HepG2 (cell line): ENCODE data around the gene SYT8. TPM values are rescaled to one million over a fixed set of nuclear protein-coding genes. Genes with fewer than 3 reads are reported as not detected.

ENCODE experiments used
- ATAC-seq: fragments of 200-7000 bp; cut with Tn5 transposase; 3 replicates; pipeline ENCODE4 v1.9.1; 2020; ENCODE audit warnings: mild to moderate bottlenecking, moderate library complexity
- BruUV-seq: library from RNA; stranded (reverse); fragments of 400-500 nt; replicated peaks from 2 replicates; lab custom pipeline; 2021; lab: Mats Ljungman, UMichigan
- CTCF ChIA-PET: fragments of 300-600 bp; formaldehyde crosslinking; extraction: SDS; loops from one replicate; lab custom pipeline; 2021; ENCODE audit warnings: low total read pairs, inconsistent platforms, low intra/inter-chr PET ratio; lab: Yijun Ruan, JAX
- POLR2A ChIA-PET: fragments of 350-600 bp; sonication (Branson Sonifier 250); formaldehyde crosslinking; loops from one replicate; lab custom pipeline; 2020; ENCODE audit warnings: antibody characterized with exemption, inconsistent platforms; lab: Yijun Ruan, JAX
- DNase-seq: peaks from one replicate; pipeline ENCODE4 v3.0.0-alpha.2; 2015; ENCODE audit warnings: low spot score
- FAIRE-seq: peaks from 3 replicates; lab custom pipeline; 2011; peaks lifted over from hg19 to GRCh38; lab: Jason Lieb, UNC
- H2AFZ ChIP-seq: one replicate; pipeline ENCODE4 v1.6.1; 2011; ENCODE audit warnings: low read length, inconsistent platforms
- H3K27ac ChIP-seq: fragments of 300-600 bp; 3 replicates; pipeline ENCODE4 v1.8.0; 2011; ENCODE audit warnings: mixed run types, mild to moderate bottlenecking, mixed read lengths, low read length, inconsistent platforms; ENCODE audit not compliant: insufficient read depth; ENCODE audit errors: extremely low read length
- H3K27me3 ChIP-seq, 2 experiments: fragments of 200-600 bp in 1 of 2; 2 replicates in 1 of 2; 3 replicates in 1 of 2; pipeline versions ENCODE4 v1.6.0 to v1.8.0; 2011; ENCODE audit warnings: low read length in 2 of 2, mild to moderate bottlenecking in 2 of 2, moderate library complexity in 2 of 2, inconsistent platforms in 1 of 2; ENCODE audit not compliant: insufficient read depth in 2 of 2, control insufficient read depth in 1 of 2
- H3K36me3 ChIP-seq, 2 experiments: fragments of 200-600 bp in 1 of 2; replicated peaks in 1 of 2; 2 replicates in 1 of 2; 3 replicates in 1 of 2; pipeline versions ENCODE4 v1.5.1 to v1.8.0; 2011; ENCODE audit warnings: low read length in 2 of 2, inconsistent platforms in 1 of 2; ENCODE audit not compliant: insufficient read depth in 2 of 2, control insufficient read depth in 1 of 2
- H3K4me1 ChIP-seq: 2 replicates; pipeline ENCODE4 v1.5.1; 2012; ENCODE audit warnings: low read length, inconsistent platforms; ENCODE audit not compliant: insufficient read depth
- H3K4me2 ChIP-seq: 2 replicates; pipeline ENCODE4 v1.6.0; 2011; ENCODE audit warnings: low read depth, low read length, inconsistent platforms
- H3K4me3 ChIP-seq, 3 experiments: fragments of 200-600 bp in 1 of 3; sonication (generic), shearing (Covaris generic) in 1 of 3; replicated peaks in 1 of 3; 2 replicates each; pipeline ENCODE4 v1.5.1; 2011 to 2016; ENCODE audit warnings: low read length in 3 of 3, inconsistent platforms in 2 of 3, low read depth in 2 of 3, mild to moderate bottlenecking in 2 of 3, control low read depth in 1 of 3, mixed read lengths in 1 of 3; ENCODE audit not compliant: insufficient read depth in 1 of 3
- H3K79me2 ChIP-seq: one replicate; pipeline ENCODE4 v1.6.1; 2011; ENCODE audit warnings: low read length, inconsistent platforms; ENCODE audit not compliant: insufficient read depth
- H3K9ac ChIP-seq: 2 replicates; pipeline ENCODE4 v1.6.0; 2011; ENCODE audit warnings: mild to moderate bottlenecking, low read depth, low read length, inconsistent platforms; ENCODE audit not compliant: insufficient read depth
- H3K9me3 ChIP-seq: 2 replicates; pipeline ENCODE4 v1.5.1; 2012; ENCODE audit warnings: mild to moderate bottlenecking, low read length
- H4K20me1 ChIP-seq: 2 replicates; pipeline ENCODE4 v1.6.0; 2011; ENCODE audit warnings: inconsistent platforms, mild to moderate bottlenecking, low read length, moderate library complexity; ENCODE audit not compliant: insufficient read depth
- CCAR2 ChIP-seq: fragments of 200-400 bp; formaldehyde crosslinking; optimal IDR thresholded peaks from 2 replicates; pipeline ENCODE3; 2018; ENCODE audit warnings: low read depth, mild to moderate bottlenecking, low read length, moderate library complexity
- GATA4 ChIP-seq: sonication (generic); IDR thresholded peaks from 2 replicates; pipeline ENCODE4 v1.6.1; 2016; ENCODE audit warnings: antibody characterized with exemption, low read depth, borderline replicate concordance
- GLI4 ChIP-seq: sonication (generic); formaldehyde crosslinking; IDR thresholded peaks from 2 replicates; pipeline ENCODE4 v1.5.1; 2020; ENCODE audit warnings: missing genetic modification reagents, mild to moderate bottlenecking, moderate library complexity, borderline replicate concordance
- JUNB ChIP-seq: sonication (generic); formaldehyde crosslinking; IDR thresholded peaks from 2 replicates; pipeline ENCODE4 v1.8.0; 2022; ENCODE audit warnings: missing genetic modification reagents, mild to moderate bottlenecking, borderline replicate concordance
- MAFF ChIP-seq: IDR thresholded peaks from 2 replicates; pipeline ENCODE4 v1.6.1; 2011; ENCODE audit warnings: low read depth, low read length, improper control_type of control experiment
- MAFG ChIP-seq: sonication (generic); formaldehyde crosslinking; IDR thresholded peaks from 2 replicates; pipeline ENCODE4 v1.5.1; 2020; ENCODE audit warnings: mild to moderate bottlenecking, missing genetic modification reagents
- NBN ChIP-seq: fragments of 450-650 bp; conservative IDR thresholded peaks from 2 replicates; pipeline ENCODE4 v1.6.1; 2017
- PPARG ChIP-seq: conservative IDR thresholded peaks from 2 replicates; pipeline ENCODE4 v1.6.1; 2016; ENCODE audit warnings: missing biosample characterization, missing genetic modification reagents
- SETDB1 ChIP-seq: sonication (generic); formaldehyde crosslinking; IDR thresholded peaks from 2 replicates; pipeline ENCODE4 v1.5.1; 2020; ENCODE audit warnings: missing genetic modification reagents, mild to moderate bottlenecking, borderline replicate concordance
- TEAD3 ChIP-seq: optimal IDR thresholded peaks from 2 replicates; pipeline ENCODE3; 2016; ENCODE audit warnings: borderline replicate concordance
- ZC3H4 ChIP-seq: sonication (generic); formaldehyde crosslinking; IDR thresholded peaks from 2 replicates; pipeline ENCODE4 v1.4.0; 2020; ENCODE audit warnings: missing genetic modification reagents, borderline replicate concordance
- ZKSCAN5 ChIP-seq: sonication (generic); formaldehyde crosslinking; IDR thresholded peaks from 2 replicates; pipeline ENCODE4 v1.5.1; 2020; ENCODE audit warnings: mild to moderate bottlenecking, missing genetic modification reagents
- ZNF335 ChIP-seq: sonication (generic); formaldehyde crosslinking; IDR thresholded peaks from 2 replicates; pipeline ENCODE4 v1.4.0; 2020; ENCODE audit warnings: missing genetic modification reagents
- ZNF337 ChIP-seq: sonication (generic); formaldehyde crosslinking; IDR thresholded peaks from 2 replicates; pipeline ENCODE4 v1.5.1; 2020; ENCODE audit warnings: missing genetic modification reagents, low read depth, mild to moderate bottlenecking, borderline replicate concordance
- ZNF703 ChIP-seq: sonication (generic); formaldehyde crosslinking; IDR thresholded peaks from 2 replicates; pipeline ENCODE4 v1.5.1; 2020; ENCODE audit warnings: missing genetic modification reagents, mild to moderate bottlenecking, moderate library complexity, borderline replicate concordance
- ZNF777 ChIP-seq: sonication (generic); formaldehyde crosslinking; IDR thresholded peaks from 2 replicates; pipeline ENCODE4 v1.4.0; 2020; ENCODE audit warnings: missing genetic modification reagents
- WGBS: methylation state at CpG from one replicate; pipeline ENCODE4 v1.1.6; 2017; ENCODE audit warnings: low lambda C conversion rate; 5-methylcytosine and 5-hydroxymethylcytosine counted together
- in situ Hi-C: cut with HindIII; loops from 2 replicates; pipeline ENCODE4 v1.10.0; 2017; ENCODE audit warnings: low pct_unique_long_range_greater_than_20kb; ENCODE audit not compliant: extremely low pct_ligation_motif_present
- intact Hi-C: fragments of 100-400 bp; cut with micrococcal nuclease; formaldehyde crosslinking; loops from one replicate; pipeline ENCODE4 v1.10.0; 2022; ENCODE audit not compliant: unreplicated experiment
- polyA plus RNA-seq, 8 experiments: library from polyadenylated mRNA; depleted of rRNA in 3 of 8; stranded (reverse) in 7 of 8; unstranded in 1 of 8; fragments of >200 nt; fragmentation: Illumina TruSeq in 4 of 8; extraction: Trizol in 4 of 8; gene quantifications; 2 replicates each; pipeline versions ENCODE4 v1.2.1 to v1.2.3, GENCODE V29; 2011 to 2016; ENCODE audit warnings: low read depth in 4 of 8, missing spikeins in 1 of 8, mixed read lengths in 1 of 8; ENCODE audit not compliant: insufficient read depth in 1 of 8
- total RNA-seq, 5 experiments: library from RNA; depleted of rRNA; stranded (reverse); fragments of >200 nt; fragmentation: Illumina TruSeq; extraction: Trizol; gene quantifications; 2 replicates each; pipeline ENCODE4 v1.2.3, GENCODE V29; 2016; ENCODE audit warnings: low read depth in 1 of 5

The SYT8 gene
- total and polyA plus RNA-seq, 2 of the 13 experiments (the other 11 are each of a cell fraction or from before 2014, with no cell fraction given) = 0.60 to 2.3 TPM

GRCh38 chr11:1817511-1817910 is 17.3 kb upstream of the SYT8 start:
- in situ Hi-C loops = no loop called here
- no TSS peak for BruUV-seq
- POLR2A ChIA-PET = no interaction called here

GRCh38 chr11:1819074-1819473 is 15.7 kb upstream of the SYT8 start:
- no peaks in the 10 kb centered on the region for H3K79me2 ChIP-seq
- BruUV-seq = no TSS peak
- H3K36me3 ChIP-seq = no peaks in the 10 kb centered on the region
- H3K4me3 ChIP-seq = no peak overlapping the region
- H2AFZ ChIP-seq = no peak overlapping the region
- ATAC-seq (no peak), DNase-seq (no peak), FAIRE-seq (no peak)
- H3K27ac ChIP-seq = no peak overlapping the region
- TF ChIP-seq GLI4 (CRISPR knock-in tag) (no peak), MAFF (no peak), ZNF335 (no peak)
- no peak overlapping the region for H3K4me2 ChIP-seq
- intact Hi-C loops = no loop called here
- in situ Hi-C loops = no loop called here
- ChIA-PET POLR2A (no interaction called here), CTCF (no interaction called here)
- no peaks in the 10 kb centered on the region for H3K4me1 ChIP-seq
- H3K9ac ChIP-seq = no peak overlapping the region
- H3K9me3 ChIP-seq = 0 out of 2 replicates have a peak, but pooled peaks cover 3% of the 10 kb centered on the region
- H3K27me3 ChIP-seq = peaks cover 3 to 40% of the 10 kb centered on the region in 2 experiments; a peak in 4 of 5 replicates
- 0% methylated on average over 2 of the region's 3 CpGs for WGBS
- no peaks in the 10 kb centered on the region for H4K20me1 ChIP-seq

More at GRCh38 chr11:1817511-1817910, 17.3 kb upstream of the SYT8 start:
- Histone ChIP-seq H3K36me3 (no peaks in the 10 kb centered on the region), H3K79me2 (no peaks in the 10 kb centered on the region), H3K9ac (no peak overlapping the region), H3K4me2 (no peak overlapping the region), H3K4me3 (no peak overlapping the region), H2AFZ (no peak overlapping the region), H3K4me1 (no peaks in the 10 kb centered on the region), H3K27me3 (peaks cover 3 to 47% of the 10 kb centered on the region in 2 experiments; a peak in 3 of 5 replicates), H3K9me3 (0 out of 2 replicates have a peak, but pooled peaks cover 3% of the 10 kb centered on the region), H4K20me1 (no peaks in the 10 kb centered on the region), H3K27ac (no peak overlapping the region)
- DNase-seq = no peak
- ATAC-seq = no peak
- no peak for FAIRE-seq
- CTCF ChIA-PET = no interaction called here
- WGBS = 0% methylated on average over 1 of the region's 1 CpG
- TF ChIP-seq JUNB (CRISPR knock-in tag) = no peak
- no peak for TF ChIP-seq CCAR2
- no peak for TF ChIP-seq MAFG (CRISPR knock-in tag)
- TF ChIP-seq ZC3H4 (CRISPR knock-in tag) = no peak
- TF ChIP-seq GATA4 = no peak
- TF ChIP-seq ZNF703 (CRISPR knock-in tag) = no peak
- TF ChIP-seq PPARG (CRISPR knock-in tag) = no peak
- TF ChIP-seq ZNF777 = no peak
- no peak for TF ChIP-seq ZKSCAN5 (CRISPR knock-in tag)
- no peak for TF ChIP-seq ZNF337 (CRISPR knock-in tag)
- TF ChIP-seq NBN = no peak
- no peak for TF ChIP-seq SETDB1 (CRISPR knock-in tag)
- TF ChIP-seq TEAD3 (CRISPR knock-in tag) = no peak
- intact Hi-C loops = no loop called here
